Measurements from ENCODE around the gene USB1. TPM values are rescaled to one million over a fixed set of nuclear protein-coding genes. Genes with fewer than 3 reads are reported as not detected.

USB1 gene
- polyA plus RNA-seq, 1 experiment: 86.2 TPM

DNA sequence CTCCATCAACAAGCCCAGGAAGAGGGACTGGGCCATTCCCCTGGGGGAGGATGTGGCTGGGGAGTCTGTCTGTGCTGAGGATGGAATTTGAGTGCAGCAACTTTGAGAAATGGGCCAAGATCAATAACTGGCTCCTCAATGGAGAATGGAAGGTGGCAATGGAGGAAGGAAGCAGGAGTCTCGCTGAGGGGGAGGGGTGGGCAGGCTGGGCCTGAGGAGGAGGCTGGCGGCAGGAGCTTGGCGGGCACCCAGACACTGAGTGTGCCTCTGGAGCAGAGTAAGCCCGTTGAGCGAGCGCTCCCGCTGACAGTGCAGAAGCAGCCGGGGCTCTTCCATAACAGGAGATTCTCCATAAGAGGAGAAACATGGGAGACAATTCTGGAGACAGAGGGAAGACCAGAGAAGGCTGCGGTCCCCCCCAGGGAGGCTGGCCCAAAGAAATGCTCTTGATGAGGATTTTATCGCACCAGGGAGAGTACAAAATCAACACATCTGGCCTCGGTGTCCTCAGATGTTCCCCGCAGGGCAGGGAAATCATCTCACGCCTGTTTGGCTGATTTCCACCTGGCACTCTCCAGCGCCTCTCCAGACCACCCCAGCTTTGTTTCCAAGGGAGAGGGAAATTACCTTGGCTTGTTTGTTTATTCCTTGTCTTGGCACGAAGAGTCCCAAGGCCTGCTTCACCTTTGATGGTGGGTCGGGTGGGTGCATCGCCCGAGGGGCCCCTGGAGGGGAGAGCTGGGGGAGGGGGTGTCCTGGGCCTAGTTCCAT lies 21.6 kb downstream of the USB1 start:
- no peak overlapping the region for H3K4me3 ChIP-seq (ENCODE audit: low read depth, low read length)
- TF ChIP-seq, protein P1, sequence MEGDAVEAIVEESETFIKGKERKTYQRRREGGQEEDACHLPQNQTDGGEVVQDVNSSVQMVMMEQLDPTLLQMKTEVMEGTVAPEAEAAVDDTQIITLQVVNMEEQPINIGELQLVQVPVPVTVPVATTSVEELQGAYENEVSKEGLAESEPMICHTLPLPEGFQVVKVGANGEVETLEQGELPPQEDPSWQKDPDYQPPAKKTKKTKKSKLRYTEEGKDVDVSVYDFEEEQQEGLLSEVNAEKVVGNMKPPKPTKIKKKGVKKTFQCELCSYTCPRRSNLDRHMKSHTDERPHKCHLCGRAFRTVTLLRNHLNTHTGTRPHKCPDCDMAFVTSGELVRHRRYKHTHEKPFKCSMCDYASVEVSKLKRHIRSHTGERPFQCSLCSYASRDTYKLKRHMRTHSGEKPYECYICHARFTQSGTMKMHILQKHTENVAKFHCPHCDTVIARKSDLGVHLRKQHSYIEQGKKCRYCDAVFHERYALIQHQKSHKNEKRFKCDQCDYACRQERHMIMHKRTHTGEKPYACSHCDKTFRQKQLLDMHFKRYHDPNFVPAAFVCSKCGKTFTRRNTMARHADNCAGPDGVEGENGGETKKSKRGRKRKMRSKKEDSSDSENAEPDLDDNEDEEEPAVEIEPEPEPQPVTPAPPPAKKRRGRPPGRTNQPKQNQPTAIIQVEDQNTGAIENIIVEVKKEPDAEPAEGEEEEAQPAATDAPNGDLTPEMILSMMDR (IDR thresholded peaks at IDR 0.05; ENCODE audit: insufficient read depth, low read depth, low read length): no peak
- DNase-seq (ENCODE audit: low read depth): no peak
- H3K27me3 ChIP-seq (ENCODE audit: control insufficient read depth, insufficient read depth, low read length): peaks cover 7% of the 10 kb centered on the region
- ChIA-PET CTCF (interaction anchor here (0.6 to 5.3 kb wide), 4 partner anchors 12 to 105 kb away, joined by 3 to 32 read pairs (median 15); partner anchors contain the start of gene CFAP20), POLR2A (no interaction called here)
- H3K36me3 ChIP-seq (ENCODE audit: control insufficient read depth, insufficient read depth, low read length): peaks cover 5% of the 10 kb centered on the region

DNA sequence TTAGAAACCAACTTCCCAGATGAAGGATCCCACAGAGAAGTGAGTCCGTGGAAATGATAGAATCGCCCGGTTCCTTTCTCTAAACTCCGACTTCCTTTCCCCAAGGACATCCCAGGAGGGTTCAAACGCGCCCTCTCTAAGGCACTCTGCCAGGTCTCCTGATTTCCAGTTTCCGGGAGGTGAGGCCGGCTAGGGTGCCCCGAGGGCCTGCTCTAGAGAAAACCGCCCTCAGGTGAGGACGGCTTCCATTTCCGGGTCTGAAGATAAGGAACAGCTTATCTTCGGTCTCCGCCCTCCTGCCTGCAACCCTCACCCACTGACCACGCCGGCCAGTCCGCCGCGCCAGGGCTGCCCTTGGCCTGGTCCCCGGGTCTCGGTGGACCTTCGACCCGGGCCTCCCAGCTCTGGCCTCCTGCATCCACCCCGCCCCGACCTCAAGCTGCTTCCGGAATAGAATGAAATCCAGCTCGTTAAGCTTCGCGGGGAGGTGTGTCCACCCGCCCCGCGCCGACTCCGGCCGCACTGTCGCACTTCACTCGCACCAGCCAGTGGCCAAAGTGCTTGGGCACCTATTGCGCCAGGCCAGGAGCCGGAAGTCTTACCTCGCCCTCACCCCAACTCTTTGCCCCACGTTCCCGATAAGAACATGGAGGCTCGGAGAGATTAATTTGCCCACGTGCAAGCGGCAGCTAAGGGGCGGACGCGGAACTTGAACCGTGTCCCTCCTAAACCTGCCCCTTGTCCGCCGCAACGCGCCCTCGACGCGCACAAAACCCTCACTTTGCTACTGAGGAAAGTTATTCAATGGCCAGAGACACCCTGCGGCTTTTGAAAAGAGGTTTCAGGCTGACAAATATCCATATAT lies 23.5 kb downstream of the USB1 start:
- peak overlapping the region; percentile 53 for H3K4me3 ChIP-seq (ENCODE audit: low read depth, low read length)
- DNase-seq (ENCODE audit: low read depth): no peak
- CTCF ChIA-PET: interaction anchor here (0.6 to 5.3 kb wide), 4 partner anchors 97 to 312 kb away, joined by 3 to 32 read pairs (median 15); partner anchors contain the start of gene CFAP20
- POLR2A ChIA-PET: no interaction called here
- peaks cover 9% of the 10 kb centered on the region for H3K27me3 ChIP-seq (ENCODE audit: control insufficient read depth, insufficient read depth, low read length)
- TF ChIP-seq, protein P1 (IDR thresholded peaks at IDR 0.05; ENCODE audit: insufficient read depth, low read depth, low read length): no peak
- no peaks in the 10 kb centered on the region for H3K36me3 ChIP-seq (ENCODE audit: control insufficient read depth, insufficient read depth, low read length)

DNA sequence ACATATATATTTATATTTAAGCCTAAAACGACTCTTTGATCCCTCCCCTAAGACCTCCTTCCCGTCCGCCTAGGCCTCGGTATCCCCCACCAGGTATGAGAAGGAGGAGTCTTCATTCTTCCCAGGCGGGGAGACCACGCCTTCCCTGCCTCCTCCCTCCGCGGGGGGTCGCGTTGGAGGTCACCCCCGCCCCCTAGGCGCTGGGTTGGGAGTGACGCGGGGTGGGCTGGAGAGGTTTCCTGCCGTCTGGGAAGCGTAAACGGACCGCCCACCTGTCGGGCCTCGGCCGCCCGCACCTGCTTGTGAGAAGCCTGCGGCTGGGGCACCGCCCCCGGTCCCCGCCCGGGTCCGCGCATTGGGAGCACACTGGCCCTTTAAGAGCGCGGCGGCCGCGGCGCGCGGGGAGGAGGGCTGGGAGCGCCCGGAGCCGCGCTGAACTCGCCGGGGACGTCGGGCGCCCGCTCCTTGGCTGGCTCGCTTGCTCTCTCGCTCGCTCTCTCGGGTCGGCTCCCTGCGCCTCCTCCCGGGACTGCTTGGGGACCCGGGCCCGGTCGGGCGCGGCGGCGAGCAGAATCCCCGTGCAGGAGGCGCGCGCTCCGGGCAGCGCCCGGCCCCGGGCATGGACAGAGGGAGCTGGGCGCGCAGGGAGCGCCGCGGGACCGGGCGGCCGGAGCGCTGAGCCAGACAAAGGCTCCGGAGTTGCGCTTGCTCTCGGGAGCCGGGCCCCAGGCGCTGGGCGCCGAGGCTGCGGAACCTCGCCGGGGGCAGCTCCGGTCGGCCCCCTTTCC lies 24.3 kb downstream of the USB1 start, which contains the start of gene MMP15:
Gene MMP15 (plus strand): TSS at position 404 of the 788 bp plus-strand sequence. CDS start 597 bp downstream, outside the sequence.
- TF ChIP-seq, protein P1 (IDR thresholded peaks at IDR 0.05; ENCODE audit: insufficient read depth, low read depth, low read length): no peak
- CTCF ChIA-PET: interaction anchor here (0.9 to 5.3 kb wide), 3 partner anchors 96 to 102 kb away, joined by 3 to 32 read pairs (median 27); partner anchors contain the start of gene CFAP20
- Histone ChIP-seq H3K36me3 (ENCODE audit: control insufficient read depth, insufficient read depth, low read length) (no peaks in the 10 kb centered on the region), H3K4me3 (ENCODE audit: low read depth, low read length) (peak within 1 kb of the TSS; percentile 53), H3K27me3 (ENCODE audit: control insufficient read depth, insufficient read depth, low read length) (peaks cover 9% of the 10 kb centered on the region)
- no peak for DNase-seq (ENCODE audit: low read depth)
- POLR2A ChIA-PET: no interaction called here

DNA sequence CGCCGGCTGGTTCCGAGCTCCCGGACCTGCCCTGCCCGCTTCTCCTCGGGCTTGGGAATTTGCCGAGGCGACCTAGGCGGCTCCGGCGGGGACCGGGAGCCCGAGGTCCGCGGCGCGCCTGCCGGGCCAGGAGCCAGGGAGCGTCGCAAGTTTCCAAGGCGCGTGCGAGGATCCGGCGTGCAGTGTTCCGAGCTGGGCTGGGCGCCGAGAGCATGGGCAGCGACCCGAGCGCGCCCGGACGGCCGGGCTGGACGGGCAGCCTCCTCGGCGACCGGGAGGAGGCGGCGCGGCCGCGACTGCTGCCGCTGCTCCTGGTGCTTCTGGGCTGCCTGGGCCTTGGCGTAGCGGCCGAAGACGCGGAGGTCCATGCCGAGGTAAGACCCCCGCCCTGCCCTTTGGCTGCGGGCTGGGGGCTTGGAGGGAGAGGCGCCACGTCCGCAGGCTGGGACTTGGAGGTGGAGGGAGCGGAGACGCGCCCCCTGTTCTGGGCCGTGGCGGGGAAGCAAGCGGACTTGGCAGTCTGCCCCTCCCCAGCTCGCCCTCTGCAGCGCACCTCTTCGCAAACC lies 25.0 kb downstream of the USB1 start:
- peaks cover 9% of the 10 kb centered on the region for H3K27me3 ChIP-seq (ENCODE audit: control insufficient read depth, insufficient read depth, low read length)
- no peaks in the 10 kb centered on the region for H3K36me3 ChIP-seq (ENCODE audit: control insufficient read depth, insufficient read depth, low read length)
- no peak for DNase-seq (ENCODE audit: low read depth)
- peak overlapping the region; percentile 53 for H3K4me3 ChIP-seq (ENCODE audit: low read depth, low read length)
- CTCF ChIA-PET: interaction anchor here (0.9 to 5.3 kb wide), 3 partner anchors 95 to 102 kb away, joined by 3 to 32 read pairs (median 27); partner anchors contain the start of gene CFAP20
- TF ChIP-seq, protein P1 (IDR thresholded peaks at IDR 0.05; ENCODE audit: insufficient read depth, low read depth, low read length): no peak
- POLR2A ChIA-PET: no interaction called here

Data from BJ (cell line).